SHP77 (cell line): Measurements from ENCODE around the gene LSM7.

Source experiments
- DNase-seq, 2 experiments: peaks; one replicate each; lab custom pipeline; 2025; lab: John Stamatoyannopoulos, UW

LSM7 gene

GRCh38 chr19:2338055-2338615 lies 9.7 kb upstream of the LSM7 start:
- DNase-seq, result no peak

GRCh38 chr19:2337329-2337707 lies 8.9 kb upstream of the LSM7 start:
- peak; percentile 73 to 88 for DNase-seq

- no peak for DNase-seq
Measured at GRCh38 chr19:2336528-2337328, 8.3 kb upstream of the LSM7 start.

- no peak for DNase-seq
Measured at GRCh38 chr19:2335848-2336247, 7.5 kb upstream of the LSM7 start.

GRCh38 chr19:2334986-2335846 lies 6.8 kb upstream of the LSM7 start:
- no peak for DNase-seq

GRCh38 chr19:2334426-2334825 lies 6.0 kb upstream of the LSM7 start:
- DNase-seq, result no peak

GRCh38 chr19:2333807-2334211 lies 5.4 kb upstream of the LSM7 start:
- DNase-seq, result peak in 1 of 2 experiments; percentile 14

- peak; percentile 59 to 82 for DNase-seq
Measured at GRCh38 chr19:2333027-2333806, 4.8 kb upstream of the LSM7 start.

- DNase-seq, result peak in 1 of 2 experiments; percentile 26
Measured at GRCh38 chr19:2332341-2333026, 4.1 kb upstream of the LSM7 start.

- no peak for DNase-seq
Measured at GRCh38 chr19:2331601-2332246, 3.3 kb upstream of the LSM7 start.

GRCh38 chr19:2330632-2331284 lies 2.4 kb upstream of the LSM7 start:
- DNase-seq, result peak in 1 of 2 experiments; percentile 36

- DNase-seq, result no peak
Measured at GRCh38 chr19:2330255-2330631, 1.9 kb upstream of the LSM7 start.

- DNase-seq, result no peak
Measured at GRCh38 chr19:2329501-2329916, 1.1 kb upstream of the LSM7 start.

GRCh38 chr19:2329149-2329478 lies 728 bp upstream of the LSM7 start:
- DNase-seq, result no peak

- no peak for DNase-seq
Measured at GRCh38 chr19:2327773-2328400, 499 bp downstream of the LSM7 start.

GRCh38 chr19:2326699-2327360 lies 1.6 kb downstream of the LSM7 start:
- no peak for DNase-seq

- DNase-seq, result no peak
Measured at GRCh38 chr19:2325281-2326046, 2.9 kb downstream of the LSM7 start.

GRCh38 chr19:2324220-2324948 lies 4.0 kb downstream of the LSM7 start:
- no peak for DNase-seq
